ENCODE results near the gene TULP3. TPM values are rescaled to one million over a fixed set of nuclear protein-coding genes. Genes with fewer than 3 reads are reported as not detected.

TULP3 gene
- total and polyA plus RNA-seq, 2 of the 8 experiments (the other 6 are each of a cell fraction or from before 2014, with no cell fraction given) = 18.4 to 21.2 TPM

DNA sequence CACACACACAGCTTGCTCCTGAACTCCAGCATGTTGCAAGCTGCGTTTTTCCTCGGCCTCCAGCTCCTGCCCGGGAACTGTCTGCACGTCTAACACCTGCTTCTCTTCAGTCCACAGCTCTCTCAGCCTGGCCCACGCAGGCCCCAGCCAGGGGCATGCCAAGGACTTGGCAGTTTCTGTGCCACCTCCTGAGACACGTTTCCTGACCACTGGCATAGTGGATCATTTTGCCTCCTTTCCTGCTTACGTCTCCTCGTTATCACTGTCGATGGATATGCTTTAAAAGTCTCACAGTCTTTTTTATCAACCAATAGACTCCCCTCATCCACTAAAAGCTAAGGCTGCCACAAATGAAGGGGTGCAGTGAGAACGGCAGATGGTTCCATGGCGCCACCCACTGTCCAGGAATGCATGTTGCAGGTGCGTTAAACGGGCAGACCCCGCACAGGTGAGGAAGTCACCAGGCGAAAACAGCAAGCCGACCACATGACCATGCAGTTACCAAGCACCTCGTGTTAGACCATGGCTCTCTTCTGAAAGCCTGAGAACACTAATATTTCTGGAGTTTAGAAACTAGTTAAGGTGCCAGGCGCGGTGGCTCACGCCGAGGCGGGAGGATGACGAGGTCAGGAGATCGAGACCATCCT lies 53.8 kb downstream of the TULP3 start (continued):
- TF ChIP-seq JUND (IDR thresholded peaks at IDR 0.05; ENCODE audit: low read length) = 0 out of 2 replicates have a peak, but pooled peaks have one; percentile 26
- peak; percentile 97 to 98 for TF ChIP-seq RAD21 (IDR thresholded peaks at IDR 0.05 in 1 of 2, conservative IDR thresholded peaks at IDR 0.05 in 1 of 2; ENCODE audit: low read depth in 2 of 2, low read length in 2 of 2)
- no peak for TF ChIP-seq EGR1 (IDR thresholded peaks at IDR 0.05; ENCODE audit: borderline replicate concordance, low read depth, low read length)
- no peak for TF ChIP-seq RXRA (IDR thresholded peaks at IDR 0.05; ENCODE audit: insufficient read depth, low read depth, low read length)
- TF ChIP-seq SIX5 (IDR thresholded peaks at IDR 0.05; ENCODE audit: low read depth, low read length) = no peak
- TF ChIP-seq POLR2AphosphoS5 (IDR thresholded peaks at IDR 0.05; ENCODE audit: low read depth, low read length) = no peak; the same call in 1 of the 2 replicates
- TF ChIP-seq, protein P1, sequence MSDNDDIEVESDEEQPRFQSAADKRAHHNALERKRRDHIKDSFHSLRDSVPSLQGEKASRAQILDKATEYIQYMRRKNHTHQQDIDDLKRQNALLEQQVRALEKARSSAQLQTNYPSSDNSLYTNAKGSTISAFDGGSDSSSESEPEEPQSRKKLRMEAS (IDR thresholded peaks at IDR 0.05) = peak; percentile 96
- TF ChIP-seq NANOG (IDR thresholded peaks at IDR 0.05; ENCODE audit: insufficient read depth, low read depth, low read length, poor library complexity, severe bottlenecking) = no peak
- TF ChIP-seq, protein P2, sequence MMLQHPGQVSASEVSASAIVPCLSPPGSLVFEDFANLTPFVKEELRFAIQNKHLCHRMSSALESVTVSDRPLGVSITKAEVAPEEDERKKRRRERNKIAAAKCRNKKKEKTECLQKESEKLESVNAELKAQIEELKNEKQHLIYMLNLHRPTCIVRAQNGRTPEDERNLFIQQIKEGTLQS (IDR thresholded peaks at IDR 0.05; ENCODE audit: insufficient read depth, low read depth, low read length) = no peak
- no peak for TF ChIP-seq SP2 (IDR thresholded peaks at IDR 0.05; ENCODE audit: low read length)
- TF ChIP-seq RBBP5 (IDR thresholded peaks at IDR 0.05; ENCODE audit: borderline replicate concordance, low read depth, low read length) = no peak
